ENCODE data around the gene CST9.

DNA sequence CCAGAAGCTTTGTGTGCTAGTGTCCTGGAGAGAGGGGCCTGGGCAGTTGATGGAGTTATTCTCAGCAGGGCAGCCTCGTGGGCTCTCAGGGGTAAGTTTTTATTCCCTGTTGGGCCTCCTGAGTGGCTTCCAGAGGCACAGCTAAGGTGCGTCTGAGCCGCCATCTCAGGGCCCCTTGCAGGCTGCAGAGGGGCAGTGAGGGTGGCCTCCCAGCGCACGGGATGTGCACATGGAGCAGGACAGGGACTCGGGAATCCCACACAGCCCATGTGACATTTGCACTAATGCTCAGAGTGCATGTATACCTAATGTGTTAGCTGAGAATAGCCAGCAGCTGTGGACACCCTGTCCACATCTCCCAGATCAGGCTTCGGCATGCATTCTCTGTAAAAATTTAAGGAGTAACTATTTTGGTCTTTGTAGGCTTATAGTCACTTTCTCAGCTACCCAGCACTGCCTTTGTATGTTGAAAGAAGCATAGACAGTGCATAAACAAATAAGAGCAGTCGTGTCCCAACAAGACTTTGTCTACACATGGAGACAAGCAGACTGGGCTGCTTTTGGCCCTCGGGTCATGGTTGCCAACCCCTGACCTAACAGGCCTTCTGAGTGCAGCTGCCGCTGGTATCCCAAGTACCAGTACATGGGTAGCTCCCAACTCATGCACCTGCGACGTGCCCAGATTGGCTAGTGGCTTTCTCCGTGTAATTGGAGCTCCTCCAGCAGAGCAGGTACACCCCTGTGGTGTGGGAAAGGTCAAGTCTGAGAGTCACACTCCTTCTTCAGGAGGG is 18.8 kb downstream of the CST9 start:
- TF ChIP-seq, protein P1, sequence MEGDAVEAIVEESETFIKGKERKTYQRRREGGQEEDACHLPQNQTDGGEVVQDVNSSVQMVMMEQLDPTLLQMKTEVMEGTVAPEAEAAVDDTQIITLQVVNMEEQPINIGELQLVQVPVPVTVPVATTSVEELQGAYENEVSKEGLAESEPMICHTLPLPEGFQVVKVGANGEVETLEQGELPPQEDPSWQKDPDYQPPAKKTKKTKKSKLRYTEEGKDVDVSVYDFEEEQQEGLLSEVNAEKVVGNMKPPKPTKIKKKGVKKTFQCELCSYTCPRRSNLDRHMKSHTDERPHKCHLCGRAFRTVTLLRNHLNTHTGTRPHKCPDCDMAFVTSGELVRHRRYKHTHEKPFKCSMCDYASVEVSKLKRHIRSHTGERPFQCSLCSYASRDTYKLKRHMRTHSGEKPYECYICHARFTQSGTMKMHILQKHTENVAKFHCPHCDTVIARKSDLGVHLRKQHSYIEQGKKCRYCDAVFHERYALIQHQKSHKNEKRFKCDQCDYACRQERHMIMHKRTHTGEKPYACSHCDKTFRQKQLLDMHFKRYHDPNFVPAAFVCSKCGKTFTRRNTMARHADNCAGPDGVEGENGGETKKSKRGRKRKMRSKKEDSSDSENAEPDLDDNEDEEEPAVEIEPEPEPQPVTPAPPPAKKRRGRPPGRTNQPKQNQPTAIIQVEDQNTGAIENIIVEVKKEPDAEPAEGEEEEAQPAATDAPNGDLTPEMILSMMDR (IDR thresholded peaks at IDR 0.05), result no peak
- no peak for TF ChIP-seq POLR2A (IDR thresholded peaks at IDR 0.05)
